ENCODE results near the gene AOPEP.

DNA sequence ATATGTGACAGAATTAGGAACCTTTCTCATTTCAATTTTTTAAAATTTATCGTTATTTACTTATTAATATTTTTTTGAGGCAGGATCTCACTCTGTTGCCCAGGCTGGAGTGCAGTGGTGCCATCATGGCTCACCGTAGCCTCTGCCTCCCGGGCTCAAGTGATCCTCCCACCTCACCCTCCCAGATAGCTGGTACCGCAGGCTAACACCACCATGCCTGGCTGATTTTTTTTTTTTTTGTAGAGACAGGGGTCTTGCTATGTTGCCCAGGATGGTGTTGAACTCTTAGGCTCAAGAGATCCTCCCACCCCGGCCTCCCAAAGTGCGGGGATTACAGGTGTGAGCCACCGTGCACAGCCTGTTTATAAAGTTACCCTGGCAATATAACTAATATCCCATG lies 275.2 kb downstream of the AOPEP start:
- TF ChIP-seq, protein P1, sequence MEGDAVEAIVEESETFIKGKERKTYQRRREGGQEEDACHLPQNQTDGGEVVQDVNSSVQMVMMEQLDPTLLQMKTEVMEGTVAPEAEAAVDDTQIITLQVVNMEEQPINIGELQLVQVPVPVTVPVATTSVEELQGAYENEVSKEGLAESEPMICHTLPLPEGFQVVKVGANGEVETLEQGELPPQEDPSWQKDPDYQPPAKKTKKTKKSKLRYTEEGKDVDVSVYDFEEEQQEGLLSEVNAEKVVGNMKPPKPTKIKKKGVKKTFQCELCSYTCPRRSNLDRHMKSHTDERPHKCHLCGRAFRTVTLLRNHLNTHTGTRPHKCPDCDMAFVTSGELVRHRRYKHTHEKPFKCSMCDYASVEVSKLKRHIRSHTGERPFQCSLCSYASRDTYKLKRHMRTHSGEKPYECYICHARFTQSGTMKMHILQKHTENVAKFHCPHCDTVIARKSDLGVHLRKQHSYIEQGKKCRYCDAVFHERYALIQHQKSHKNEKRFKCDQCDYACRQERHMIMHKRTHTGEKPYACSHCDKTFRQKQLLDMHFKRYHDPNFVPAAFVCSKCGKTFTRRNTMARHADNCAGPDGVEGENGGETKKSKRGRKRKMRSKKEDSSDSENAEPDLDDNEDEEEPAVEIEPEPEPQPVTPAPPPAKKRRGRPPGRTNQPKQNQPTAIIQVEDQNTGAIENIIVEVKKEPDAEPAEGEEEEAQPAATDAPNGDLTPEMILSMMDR (IDR thresholded peaks at IDR 0.05) = no peak
- no peak for TF ChIP-seq POLR2A (IDR thresholded peaks at IDR 0.05)
- no peak for TF ChIP-seq POLR2AphosphoS5 (IDR thresholded peaks at IDR 0.05)

All from suprapubic skin (tissue), 4 donors.